GM19351 (cell line): ENCODE measurements around the gene MC1R.
A peak's percentile ranks its signal among the peaks of the same experiment; 100 is the strongest.
"Not testable (repeated sequence)": the region's sequence is repeated elsewhere in the genome, so short reads cannot be mapped to it uniquely, and the experiment has no call there.

Source experiments
- ATAC-seq: cut with Tn5 transposase; IDR thresholded peaks from one replicate; pipeline ENCODE4 v1.9.1; 2021; ENCODE audit warnings: mild to moderate bottlenecking, moderate library complexity; ENCODE audit not compliant: unreplicated experiment

MC1R gene

GRCh38 chr16:89934019-89934418, 15.4 kb downstream of the MC1R start:
- not testable (repeated sequence) for ATAC-seq

- ATAC-seq = no peak
These were observed 16.2 kb downstream of the MC1R start for GRCh38 chr16:89934611-89935553.

- ATAC-seq = not testable (repeated sequence)
These were observed 17.0 kb downstream of the MC1R start for GRCh38 chr16:89935620-89936019.

GRCh38 chr16:89936034-89936433, 17.4 kb downstream of the MC1R start:
- no peak for ATAC-seq

GRCh38 chr16:89936508-89936907, 17.8 kb downstream of the MC1R start:
- no peak for ATAC-seq

GRCh38 chr16:89936981-89937380, 18.3 kb downstream of the MC1R start:
- no peak for ATAC-seq

- ATAC-seq = no peak
These were observed 19.7 kb downstream of the MC1R start for GRCh38 chr16:89938175-89938885.

- ATAC-seq = no peak
These were observed 26.1 kb downstream of the MC1R start for GRCh38 chr16:89944773-89945172.

GRCh38 chr16:89945654-89946053, 27.0 kb downstream of the MC1R start:
- no peak for ATAC-seq

GRCh38 chr16:89946515-89946914, 27.9 kb downstream of the MC1R start:
- no peak for ATAC-seq

GRCh38 chr16:89949121-89949742, 30.6 kb downstream of the MC1R start:
- no peak for ATAC-seq

- ATAC-seq = no peak
These were observed 31.1 kb downstream of the MC1R start for GRCh38 chr16:89949756-89950155.

- no peak for ATAC-seq
These were observed 32.8 kb downstream of the MC1R start for GRCh38 chr16:89951509-89951908.

GRCh38 chr16:89952049-89952448, 33.4 kb downstream of the MC1R start:
- no peak for ATAC-seq

- ATAC-seq = no peak
These were observed 33.9 kb downstream of the MC1R start for GRCh38 chr16:89952551-89952950.

GRCh38 chr16:89953671-89954406, 35.2 kb downstream of the MC1R start:
- ATAC-seq = peak; percentile 72

- no peak for ATAC-seq
These were observed 35.8 kb downstream of the MC1R start for GRCh38 chr16:89954462-89954861.

- ATAC-seq = no peak
These were observed 36.5 kb downstream of the MC1R start for GRCh38 chr16:89955001-89955685.

- no peak for ATAC-seq
These were observed 38.0 kb downstream of the MC1R start for GRCh38 chr16:89956505-89957215.
